ENCODE data around the gene SMYD3.

DNA sequence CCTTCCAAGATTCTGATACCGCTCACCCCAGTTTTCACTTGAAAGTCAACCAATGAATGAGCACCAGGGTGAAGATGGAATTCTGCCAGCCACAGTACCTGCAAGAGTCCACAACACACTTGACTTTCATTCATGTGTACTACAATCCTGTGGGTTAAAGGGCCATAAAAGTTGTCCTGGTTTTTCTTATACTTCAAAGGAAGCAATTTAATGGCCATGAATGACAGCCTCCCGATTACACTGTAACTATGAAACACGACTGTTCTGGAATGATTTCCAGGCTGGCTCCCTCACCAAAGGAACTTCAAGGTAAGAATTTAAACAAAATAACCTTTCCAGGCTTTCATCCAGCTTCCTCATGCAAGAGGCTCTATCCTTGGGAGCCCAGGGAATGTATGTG is 502.8 kb downstream of the SMYD3 start:
- TF ChIP-seq, protein P1, sequence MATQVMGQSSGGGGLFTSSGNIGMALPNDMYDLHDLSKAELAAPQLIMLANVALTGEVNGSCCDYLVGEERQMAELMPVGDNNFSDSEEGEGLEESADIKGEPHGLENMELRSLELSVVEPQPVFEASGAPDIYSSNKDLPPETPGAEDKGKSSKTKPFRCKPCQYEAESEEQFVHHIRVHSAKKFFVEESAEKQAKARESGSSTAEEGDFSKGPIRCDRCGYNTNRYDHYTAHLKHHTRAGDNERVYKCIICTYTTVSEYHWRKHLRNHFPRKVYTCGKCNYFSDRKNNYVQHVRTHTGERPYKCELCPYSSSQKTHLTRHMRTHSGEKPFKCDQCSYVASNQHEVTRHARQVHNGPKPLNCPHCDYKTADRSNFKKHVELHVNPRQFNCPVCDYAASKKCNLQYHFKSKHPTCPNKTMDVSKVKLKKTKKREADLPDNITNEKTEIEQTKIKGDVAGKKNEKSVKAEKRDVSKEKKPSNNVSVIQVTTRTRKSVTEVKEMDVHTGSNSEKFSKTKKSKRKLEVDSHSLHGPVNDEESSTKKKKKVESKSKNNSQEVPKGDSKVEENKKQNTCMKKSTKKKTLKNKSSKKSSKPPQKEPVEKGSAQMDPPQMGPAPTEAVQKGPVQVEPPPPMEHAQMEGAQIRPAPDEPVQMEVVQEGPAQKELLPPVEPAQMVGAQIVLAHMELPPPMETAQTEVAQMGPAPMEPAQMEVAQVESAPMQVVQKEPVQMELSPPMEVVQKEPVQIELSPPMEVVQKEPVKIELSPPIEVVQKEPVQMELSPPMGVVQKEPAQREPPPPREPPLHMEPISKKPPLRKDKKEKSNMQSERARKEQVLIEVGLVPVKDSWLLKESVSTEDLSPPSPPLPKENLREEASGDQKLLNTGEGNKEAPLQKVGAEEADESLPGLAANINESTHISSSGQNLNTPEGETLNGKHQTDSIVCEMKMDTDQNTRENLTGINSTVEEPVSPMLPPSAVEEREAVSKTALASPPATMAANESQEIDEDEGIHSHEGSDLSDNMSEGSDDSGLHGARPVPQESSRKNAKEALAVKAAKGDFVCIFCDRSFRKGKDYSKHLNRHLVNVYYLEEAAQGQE (IDR thresholded peaks at IDR 0.05; ENCODE audit: insufficient read depth in 1 of 2, low read depth in 2 of 2, low read length in 2 of 2) = no peak
- no peak for TF ChIP-seq TAF1 (IDR thresholded peaks at IDR 0.05; ENCODE audit: borderline replicate concordance, insufficient read depth, low read length)
- TF ChIP-seq POLR2AphosphoS5 (IDR thresholded peaks at IDR 0.05; ENCODE audit: low read depth, low read length) = no peak
- no peak for TF ChIP-seq SIN3A (IDR thresholded peaks at IDR 0.05; ENCODE audit: borderline replicate concordance, insufficient read depth, low read length)
